CD4-positive, alpha-beta T cell treated with Interleukin-6 for 4 hours (primary cell): ENCODE measurements around the gene MARVELD3.
"Not testable (repeated sequence)": the region's sequence is repeated elsewhere in the genome, so short reads cannot be mapped to it uniquely, and the experiment has no call there.

ENCODE experiments used
- DNase-seq: peaks from one replicate; pipeline ENCODE4 v3.0.0-alpha.2; 2020; ENCODE audit warnings: mixed read lengths

Gene MARVELD3, protein sequence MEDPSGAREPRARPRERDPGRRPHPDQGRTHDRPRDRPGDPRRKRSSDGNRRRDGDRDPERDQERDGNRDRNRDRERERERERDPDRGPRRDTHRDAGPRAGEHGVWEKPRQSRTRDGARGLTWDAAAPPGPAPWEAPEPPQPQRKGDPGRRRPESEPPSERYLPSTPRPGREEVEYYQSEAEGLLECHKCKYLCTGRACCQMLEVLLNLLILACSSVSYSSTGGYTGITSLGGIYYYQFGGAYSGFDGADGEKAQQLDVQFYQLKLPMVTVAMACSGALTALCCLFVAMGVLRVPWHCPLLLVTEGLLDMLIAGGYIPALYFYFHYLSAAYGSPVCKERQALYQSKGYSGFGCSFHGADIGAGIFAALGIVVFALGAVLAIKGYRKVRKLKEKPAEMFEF

DNA sequence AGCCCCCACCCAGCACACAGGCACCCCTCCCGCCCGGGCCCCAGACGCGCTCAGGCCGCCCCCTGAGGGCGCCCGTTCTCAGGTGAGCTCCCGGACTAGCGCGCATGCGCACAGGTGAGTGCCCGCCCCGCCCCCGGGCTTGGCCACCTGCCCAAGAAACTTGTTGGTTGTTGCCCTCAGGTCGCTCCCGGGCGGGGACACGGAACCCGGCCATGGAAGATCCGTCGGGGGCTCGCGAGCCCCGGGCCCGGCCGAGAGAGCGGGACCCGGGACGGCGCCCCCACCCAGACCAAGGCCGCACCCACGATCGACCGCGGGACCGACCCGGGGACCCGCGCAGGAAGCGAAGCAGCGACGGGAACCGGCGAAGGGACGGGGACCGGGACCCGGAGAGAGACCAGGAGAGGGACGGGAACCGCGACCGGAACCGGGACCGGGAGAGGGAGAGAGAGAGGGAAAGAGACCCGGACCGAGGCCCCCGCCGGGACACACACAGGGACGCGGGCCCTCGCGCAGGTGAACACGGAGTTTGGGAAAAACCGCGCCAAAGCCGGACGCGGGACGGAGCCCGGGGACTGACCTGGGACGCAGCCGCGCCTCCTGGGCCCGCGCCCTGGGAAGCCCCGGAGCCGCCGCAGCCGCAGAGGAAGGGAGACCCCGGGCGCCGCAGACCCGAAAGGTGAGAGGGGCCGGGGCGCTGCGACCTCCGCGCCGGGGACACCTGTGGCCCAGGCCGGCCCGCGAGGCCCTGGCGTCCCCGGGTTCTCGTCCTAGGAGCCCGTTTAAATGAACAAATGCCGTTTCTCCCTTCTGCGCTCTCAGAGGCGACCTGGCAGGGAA lies at the start of gene MARVELD3:
Gene MARVELD3 (plus strand): TSS at position 167 of the 840 bp plus-strand sequence. CDS start 46 bp downstream, at position 213.
- DNase-seq: peak; percentile 43

DNA sequence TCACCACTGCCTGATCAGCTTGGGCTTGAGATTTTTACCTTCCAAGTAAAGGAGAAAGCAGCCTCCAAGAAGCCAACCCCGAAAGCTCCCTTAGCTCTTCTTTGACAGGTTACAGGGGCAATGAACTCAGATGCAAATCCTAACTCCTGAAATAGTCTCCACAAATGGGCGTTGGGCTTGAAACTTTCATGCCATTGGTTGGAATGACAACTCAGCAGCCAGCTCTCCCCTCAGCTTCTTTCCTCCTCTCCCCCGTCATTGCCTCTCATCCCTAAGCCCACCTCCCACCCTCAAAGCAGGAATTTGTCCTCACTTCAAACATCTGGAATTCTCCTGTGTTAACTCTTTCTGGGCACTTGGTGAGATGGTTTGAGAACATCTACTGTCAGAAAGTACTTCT lies 49.0 kb upstream of the MARVELD3 start, which contains the start of gene TAT:
Gene TAT (minus strand): TSS at position 122 of the 400 bp plus-strand sequence. CDS start 677 bp downstream, outside the sequence.
- DNase-seq: no peak

DNA sequence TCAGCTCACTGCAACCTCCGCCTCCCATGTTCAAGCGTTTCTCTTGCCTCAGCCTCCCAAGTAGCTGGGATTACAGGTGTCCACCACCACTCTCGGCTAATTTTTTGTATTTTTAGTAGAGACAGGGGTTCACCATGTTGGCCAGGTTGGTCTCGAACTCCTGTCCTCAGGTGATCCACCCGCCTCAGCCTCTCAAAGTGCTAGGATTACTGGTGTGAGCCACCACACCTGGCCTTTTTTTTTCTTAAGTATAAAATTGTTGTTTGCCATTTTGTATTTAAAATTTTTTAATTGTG lies 43.5 kb upstream of the MARVELD3 start:
- not testable (repeated sequence) for DNase-seq

DNA sequence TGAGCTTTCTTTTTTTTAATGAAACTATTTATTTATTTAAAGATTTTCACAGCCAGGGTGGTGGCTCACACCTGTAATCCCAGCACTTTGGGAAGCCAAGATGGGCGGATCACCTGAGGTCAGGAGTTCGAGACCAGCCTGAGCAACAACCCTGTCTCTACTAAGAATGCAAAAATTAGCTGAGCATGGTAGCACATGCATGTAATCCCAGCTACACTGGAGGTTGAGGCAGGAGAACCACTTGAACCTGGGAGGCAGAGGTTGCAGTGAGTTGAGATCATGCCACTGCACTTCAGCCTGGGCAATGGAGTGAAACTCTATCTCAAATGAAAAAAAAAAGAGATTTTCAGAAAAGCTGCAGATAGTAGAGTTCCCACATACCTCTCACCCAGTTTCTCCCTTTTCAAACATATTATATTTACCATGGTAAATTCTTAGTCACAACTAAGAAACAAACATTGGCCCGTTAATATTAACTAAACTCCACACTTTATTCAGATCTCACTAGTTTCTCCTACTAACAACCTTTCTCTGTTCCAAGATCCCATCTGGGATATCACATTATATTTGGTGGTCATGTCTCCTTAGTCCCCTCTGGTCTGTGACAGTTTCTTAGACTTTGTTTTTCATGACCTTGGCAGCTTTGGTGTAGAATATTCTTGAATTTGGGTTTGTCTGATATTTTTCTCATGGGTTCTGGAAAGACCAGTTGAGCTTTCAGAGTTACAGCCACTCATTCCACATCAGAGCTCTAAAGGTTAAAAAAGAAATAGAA lies 41.3 kb upstream of the MARVELD3 start:
- no peak for DNase-seq

DNA sequence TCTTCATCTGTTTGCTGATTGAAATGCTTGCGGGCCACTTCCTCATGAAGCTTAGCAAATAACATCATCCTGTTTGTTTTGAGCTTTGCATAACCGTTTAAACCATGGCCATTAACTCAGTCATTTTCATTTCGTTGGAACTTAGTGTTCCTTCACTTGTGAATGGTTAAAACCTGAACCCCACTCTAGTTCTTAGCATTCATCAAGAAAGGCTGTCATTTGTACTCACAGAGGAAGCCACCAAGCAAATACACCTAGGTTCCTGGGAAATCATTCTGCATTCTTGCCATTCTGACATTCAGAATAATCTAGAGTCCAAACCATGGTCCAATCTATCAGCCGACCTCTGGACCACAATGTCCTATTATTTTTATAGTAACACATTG lies 40.7 kb upstream of the MARVELD3 start:
- DNase-seq: no peak

DNA sequence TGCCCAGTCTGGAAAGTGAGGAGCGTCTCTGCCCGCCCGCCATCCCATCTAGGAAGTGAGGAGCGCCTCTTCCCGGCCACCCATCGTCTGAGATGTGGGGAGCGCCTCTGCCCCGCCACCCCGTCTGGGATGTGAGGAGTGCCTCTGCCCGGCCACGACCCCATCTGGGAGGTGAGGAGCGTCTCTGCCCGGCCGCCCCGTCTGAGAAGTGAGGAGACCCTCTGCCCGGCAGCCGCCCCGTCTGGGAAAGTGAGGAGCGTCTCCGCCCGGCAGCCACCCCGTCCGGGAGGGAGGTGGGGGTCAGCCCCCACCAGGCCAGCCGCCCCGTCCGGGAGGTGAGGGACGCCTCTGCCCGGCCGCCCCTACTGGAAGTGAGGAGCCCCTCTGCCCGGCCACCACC lies 36.6 kb upstream of the MARVELD3 start:
- not testable (repeated sequence) for DNase-seq

DNA sequence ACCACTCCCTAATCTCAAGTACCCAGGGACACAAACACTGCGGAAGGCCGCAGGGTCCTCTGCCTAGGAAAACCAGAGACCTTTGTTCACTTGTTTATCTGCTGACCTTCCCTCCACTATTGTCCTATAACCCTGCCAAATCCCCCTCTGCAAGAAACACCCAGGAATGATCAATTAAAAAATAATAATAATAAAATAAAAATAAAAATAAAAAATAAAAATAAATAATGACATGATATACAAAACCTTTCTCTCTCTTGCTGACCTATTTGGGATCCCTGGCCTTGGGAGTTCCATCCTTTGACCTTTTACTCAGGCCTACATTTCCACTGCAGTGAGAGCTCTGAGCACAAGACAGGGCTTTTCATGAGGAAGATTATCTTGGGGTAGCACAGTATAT lies 35.9 kb upstream of the MARVELD3 start:
- not testable (repeated sequence) for DNase-seq

DNA sequence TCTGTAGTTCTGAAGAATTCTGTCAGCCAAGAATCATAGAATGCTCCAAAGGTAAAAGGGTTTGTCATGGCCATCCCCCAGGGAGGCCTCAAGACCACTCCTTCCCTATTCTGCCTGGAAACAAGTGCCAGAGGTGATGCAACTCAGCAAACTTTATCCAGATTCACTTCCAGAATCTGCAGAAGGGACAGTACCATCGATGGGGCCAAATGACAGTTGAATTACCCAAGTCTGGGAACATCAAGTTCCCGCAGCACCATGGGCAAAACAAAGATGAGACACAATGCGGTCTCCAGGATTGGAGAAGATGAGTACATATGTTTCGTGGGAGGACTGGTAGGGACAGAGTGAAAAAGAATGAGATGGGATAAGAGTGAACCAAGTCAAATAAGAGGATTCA lies 35.4 kb upstream of the MARVELD3 start:
- DNase-seq: no peak

DNA sequence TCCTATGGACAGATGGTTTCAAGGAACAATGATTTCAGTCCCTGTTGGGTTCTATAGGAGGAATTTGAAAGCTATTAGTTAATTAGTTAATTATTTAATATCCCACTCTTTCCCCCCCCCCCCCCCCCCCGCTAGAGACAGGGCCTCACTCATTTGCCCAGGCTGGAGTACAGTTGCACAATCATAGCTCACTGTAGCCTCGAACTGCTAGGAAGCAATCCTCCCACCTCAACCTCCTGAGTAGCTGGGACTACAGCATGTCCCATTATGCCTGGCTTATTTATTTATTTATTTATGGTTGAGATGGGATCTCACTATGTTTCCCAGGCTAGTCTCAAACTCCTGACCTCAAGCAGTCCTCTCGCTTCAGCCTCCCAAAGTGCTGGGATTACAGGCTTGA lies 34.1 kb upstream of the MARVELD3 start:
- DNase-seq: no peak

DNA sequence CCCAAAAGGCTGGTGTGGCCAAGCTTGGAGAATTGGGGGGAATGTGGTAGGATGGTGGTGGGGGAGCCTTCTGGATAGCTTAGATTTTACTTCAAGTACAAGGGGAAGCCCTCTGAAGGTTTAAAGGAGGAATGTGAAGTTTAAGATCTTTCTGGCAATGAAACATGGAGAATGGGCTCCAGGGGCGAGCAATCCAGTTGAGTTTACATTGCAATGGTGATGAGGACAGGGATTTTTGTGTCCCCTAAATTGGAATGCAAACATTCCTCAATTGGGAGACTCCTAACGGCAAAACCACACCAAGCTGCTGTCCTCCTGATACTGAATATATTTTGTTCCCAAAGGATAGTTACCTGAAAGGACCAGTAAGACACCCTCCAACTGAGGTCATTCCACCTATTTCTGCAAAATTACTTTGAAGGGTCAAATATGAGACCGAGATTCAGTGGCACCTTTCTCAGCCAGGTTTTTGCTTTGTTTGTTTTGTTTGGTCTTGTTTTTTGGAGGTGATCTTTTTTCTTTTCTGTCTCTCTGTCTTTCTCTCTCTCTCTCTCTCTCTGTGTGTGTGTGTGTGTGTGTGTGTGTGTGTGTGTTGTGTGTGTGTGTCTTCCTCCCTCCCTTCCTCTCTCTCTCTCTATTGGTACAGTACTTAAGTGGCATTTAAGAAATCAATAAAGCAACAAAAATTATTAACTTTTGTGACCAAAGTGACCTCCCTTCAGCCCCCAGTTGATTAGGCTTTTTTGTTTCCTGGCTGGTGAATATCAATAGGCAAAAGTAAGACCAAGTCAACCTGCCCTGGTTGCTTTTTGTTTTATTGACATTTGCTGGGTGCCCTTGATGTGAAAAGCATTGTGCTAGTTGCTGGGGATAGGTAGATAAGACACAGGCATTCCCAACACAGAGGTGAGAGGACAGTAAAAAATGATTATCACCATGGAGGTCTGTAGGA lies 32.7 kb upstream of the MARVELD3 start:
- DNase-seq: no peak

DNA sequence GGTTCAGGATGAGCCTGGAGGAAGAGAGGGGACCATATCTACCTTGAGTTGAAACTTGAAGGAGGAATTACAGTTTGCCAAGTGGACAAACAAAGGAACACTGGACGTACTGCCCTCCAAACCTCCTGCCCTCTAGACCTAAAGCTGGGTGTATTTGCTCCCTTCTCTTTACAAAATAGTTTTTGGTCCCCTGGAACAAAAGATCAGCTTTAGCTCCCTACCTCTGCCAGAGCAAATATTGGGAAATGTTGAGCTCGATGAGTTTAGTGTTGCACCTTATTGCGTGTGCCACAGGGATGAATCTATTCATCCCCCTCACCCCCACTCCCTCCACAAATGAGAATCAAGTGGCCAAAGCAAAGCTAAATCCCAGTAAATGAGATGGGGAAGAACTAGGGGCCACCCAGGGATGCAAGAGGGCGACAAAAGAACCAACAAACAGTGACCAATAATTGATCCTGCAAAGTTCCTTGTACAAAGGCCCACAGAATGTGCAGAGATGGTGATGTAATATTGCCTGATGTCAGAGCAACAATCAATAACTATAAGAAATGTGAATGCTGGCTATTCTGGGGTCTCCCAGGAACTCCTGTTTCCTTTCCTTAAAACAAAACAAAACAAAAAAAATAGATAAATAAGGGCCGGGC lies 31.9 kb upstream of the MARVELD3 start:
- no peak for DNase-seq

DNA sequence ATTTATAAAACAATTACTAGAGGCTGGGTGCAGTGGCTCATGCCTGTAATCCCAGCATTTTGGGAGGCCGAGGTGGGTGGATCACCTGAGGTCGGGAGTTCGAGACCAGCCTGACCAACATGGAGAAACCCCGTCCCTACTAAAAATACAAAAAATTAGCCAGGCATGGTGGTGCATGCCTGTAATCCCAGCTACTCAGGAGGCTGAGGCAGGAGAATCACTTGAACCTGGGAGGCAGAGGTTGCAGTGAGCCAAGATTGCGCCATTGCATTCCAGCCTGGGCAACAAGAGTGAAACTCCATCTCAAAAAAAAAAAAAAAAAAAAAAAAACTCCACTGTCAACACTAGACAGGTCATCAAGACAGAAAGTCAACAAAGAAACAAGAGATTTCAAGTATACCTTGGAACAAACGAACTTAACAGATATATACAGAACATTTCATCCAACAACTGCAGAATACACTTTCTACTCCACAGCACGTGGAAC lies 30.6 kb upstream of the MARVELD3 start:
- DNase-seq: not testable (repeated sequence)

DNA sequence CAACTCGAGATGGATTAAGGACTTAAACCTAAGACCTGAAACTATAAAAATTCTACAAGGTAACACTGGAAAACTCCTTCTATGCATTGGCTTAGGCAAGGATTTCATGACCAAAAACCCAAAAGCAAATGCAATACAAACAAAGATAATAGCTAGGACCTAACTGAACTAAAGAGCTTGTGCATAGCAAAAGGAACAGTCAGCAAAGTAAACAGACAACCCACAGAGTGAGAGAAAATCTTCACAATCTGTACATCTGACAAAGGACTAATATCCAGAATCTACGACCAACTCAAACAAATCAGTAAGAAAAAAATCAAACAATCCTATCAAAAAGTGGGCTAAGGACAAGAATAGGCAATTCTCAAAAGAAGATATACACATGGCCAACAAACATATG lies 27.6 kb upstream of the MARVELD3 start:
- not testable (repeated sequence) for DNase-seq

DNA sequence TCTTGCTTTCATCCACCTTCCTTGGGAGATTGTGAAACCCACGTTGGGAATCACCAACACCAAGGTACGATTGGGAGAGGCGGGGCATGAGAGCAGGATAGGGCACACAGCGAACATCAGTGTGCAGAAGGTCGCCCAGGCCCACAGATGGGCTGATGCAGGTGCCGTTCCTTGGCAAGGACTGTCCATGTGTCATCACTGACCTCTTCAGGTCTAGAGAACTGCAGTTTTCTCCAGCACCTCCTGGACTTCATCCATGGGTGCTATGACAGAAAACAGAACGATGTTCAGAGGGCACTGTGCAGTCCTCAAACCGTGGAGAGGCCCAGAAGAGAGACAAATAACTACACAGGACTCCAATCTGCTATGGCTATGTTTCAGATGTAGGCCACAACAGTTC lies 25.2 kb upstream of the MARVELD3 start:
- no peak for DNase-seq

DNA sequence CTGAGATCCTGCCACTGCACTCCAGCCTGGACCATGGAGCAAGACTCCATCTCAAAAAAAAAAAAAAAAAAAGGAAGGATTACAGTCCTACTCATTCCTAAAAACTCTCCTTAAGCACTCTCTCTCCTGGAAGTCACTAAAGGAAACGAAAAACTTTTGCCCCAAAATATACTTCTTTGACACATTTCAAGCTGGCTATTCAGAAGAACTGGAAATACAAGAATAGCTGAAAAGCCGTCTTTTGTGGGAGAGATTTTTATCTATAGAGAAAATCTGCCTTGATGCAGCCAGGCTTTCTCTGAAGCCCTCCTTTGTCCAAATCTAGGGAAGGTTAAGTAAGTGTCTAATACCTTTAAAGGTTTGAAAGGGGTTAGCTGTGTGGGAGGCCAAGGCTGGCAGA lies 16.9 kb upstream of the MARVELD3 start:
- DNase-seq: no peak

DNA sequence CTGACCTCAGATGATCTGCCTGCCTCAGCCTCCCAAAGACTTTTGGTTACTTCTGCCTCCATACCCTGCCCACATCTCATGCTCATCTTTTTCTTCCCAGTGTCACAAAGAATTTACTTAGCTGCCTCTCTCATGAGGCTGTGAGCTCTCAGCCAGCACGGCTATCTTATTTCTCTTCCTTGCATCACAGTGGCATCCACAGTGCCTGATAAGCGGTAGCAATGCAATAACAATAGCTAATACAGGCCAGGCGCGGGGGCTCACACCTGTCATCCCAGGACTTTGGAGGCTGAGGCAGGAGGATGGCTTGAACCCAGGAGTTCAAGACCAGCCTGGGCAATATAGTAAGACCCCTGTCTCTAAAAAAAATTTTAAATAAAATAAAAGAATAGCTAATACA lies 15.5 kb upstream of the MARVELD3 start:
- DNase-seq: no peak

DNA sequence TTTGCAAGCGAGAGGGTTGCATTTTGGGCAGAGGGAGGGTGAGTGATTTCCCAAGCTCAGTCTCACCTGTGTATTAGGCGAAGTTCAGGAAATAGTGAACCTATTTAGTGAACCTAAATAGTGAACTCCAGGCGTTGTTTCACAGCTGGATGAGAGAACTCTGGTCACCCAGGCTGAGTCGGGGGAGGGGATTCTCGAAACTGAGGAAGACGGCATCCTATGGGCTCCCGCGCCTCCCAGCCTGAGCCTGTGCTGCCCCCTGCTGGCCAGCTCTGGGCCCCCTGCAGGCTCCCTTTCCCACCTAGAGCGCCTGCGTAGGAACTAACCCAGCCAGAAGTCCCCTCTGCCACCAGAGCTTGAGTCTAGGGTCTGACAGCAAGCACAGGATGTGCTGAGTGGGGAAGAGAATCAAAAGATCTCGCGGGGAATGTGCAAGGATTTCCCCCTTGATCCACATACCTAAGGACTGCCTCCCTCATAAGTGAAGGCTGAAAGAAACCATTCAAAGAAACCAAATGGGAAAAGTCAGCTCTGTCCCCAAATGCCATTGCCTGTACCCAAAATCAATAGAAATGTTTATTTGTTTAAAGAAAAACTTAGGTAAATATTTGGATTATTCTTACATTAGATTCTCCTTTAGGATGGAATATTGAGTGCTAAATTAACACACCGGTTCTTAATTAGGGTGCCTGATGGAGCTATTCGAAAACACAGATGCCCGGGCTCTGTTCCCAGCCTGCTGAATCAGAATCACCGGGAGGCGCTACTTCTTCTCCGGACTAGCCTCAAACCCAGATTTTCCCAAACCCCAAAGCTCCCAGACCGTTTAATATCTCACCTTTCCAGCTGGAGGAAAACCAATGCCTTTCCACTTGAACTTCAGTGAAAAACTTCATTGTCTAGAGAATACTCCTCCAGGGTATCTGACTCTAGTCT lies 14.8 kb upstream of the MARVELD3 start:
- DNase-seq: peak; percentile 83

DNA sequence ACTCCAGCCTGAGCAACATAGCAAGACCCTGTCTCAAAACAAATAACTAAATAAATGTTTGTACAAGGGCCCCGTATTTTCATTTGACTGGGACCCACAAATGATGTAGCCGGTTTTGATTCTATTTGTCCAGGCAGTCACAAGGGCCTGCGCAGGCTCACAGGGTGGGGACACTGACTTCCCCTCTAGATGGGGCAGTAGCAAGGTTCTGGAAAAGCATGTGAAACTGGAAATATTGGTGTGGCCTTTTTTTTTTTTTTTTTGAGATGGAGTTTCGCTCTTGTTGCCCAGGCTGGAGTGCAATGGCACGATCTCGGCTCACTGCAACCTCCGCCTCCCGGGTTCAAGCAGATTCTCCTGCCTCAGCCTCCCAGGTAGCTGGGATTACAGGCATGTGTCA lies 11.0 kb upstream of the MARVELD3 start:
- DNase-seq: not testable (repeated sequence)

DNA sequence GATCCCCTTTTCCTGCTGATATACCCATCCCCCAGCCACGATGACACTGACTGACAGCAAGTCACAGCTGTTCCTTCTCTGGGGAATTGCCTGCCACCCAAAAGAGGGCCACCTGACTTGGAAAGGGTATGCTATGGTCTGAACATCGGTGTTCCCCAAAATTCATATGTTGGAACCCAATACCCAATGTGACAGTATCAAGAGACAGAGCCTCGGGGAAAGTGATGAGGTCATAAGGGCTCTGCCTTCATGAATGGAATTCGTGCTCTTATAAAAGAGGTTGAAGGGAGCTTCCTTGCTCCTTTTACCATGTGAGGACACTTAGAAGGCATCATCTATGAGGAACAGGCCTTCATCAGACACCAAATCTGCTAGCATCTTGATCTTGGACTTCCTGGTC lies 7.6 kb upstream of the MARVELD3 start:
- no peak for DNase-seq

DNA sequence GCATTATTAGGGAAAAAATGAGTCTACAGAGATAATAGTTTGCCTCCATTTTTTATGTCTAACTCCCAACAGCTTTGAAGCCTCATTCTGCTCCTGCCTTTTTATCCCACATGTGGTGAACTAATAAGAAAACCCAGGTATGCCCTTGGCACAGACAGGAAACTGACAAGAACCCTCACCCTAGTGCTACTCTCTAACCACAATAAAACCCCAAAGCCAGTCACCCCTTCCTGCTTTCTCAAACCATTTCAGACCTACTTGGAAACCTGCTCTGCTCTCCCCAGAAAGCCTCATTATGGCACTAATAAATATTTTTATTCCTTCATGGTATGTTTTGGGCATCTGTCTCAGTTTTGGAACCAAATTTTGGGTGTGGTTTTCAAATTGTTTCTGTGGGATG lies 3.9 kb upstream of the MARVELD3 start:
- DNase-seq: no peak
